GM12891 (cell line): ENCODE results near the gene GPR17.

Source experiments
- DNase-seq: peaks from one replicate; pipeline ENCODE4 v3.0.0; 2011; ENCODE audit warnings: low spot score; ENCODE audit not compliant: insufficient read length
- FAIRE-seq: peaks from 2 replicates; lab custom pipeline; 2011; peaks lifted over from hg19 to GRCh38; lab: Jason Lieb, UNC
- PAX5 ChIP-seq: IDR thresholded peaks from 2 replicates; pipeline ENCODE4 v1.6.1; 2011; ENCODE audit warnings: low read length, moderate library complexity, mild to moderate bottlenecking; ENCODE audit not compliant: insufficient read depth, severe bottlenecking
- POLR2A ChIP-seq: IDR thresholded peaks from 2 replicates; pipeline ENCODE4 v1.6.1; 2011; ENCODE audit warnings: low read depth, low read length, control low read depth
- POLR2AphosphoS5 ChIP-seq: IDR thresholded peaks from 2 replicates; pipeline ENCODE4 v1.6.1; 2011; ENCODE audit warnings: low read depth, low read length, control low read depth
- POU2F2 ChIP-seq: IDR thresholded peaks from 2 replicates; pipeline ENCODE4 v1.6.1; 2011; ENCODE audit warnings: low read depth, mild to moderate bottlenecking, control low read depth, low read length, moderate library complexity
- SPI1 ChIP-seq: IDR thresholded peaks from 2 replicates; pipeline ENCODE4 v1.6.1; 2011; ENCODE audit warnings: low read depth, low read length, control low read depth
- TAF1 ChIP-seq: IDR thresholded peaks from 2 replicates; pipeline ENCODE4 v1.6.1; 2011; ENCODE audit warnings: low read depth, low read length, control low read depth

GPR17 gene

GRCh38 chr2:127652786-127653357 lies 6.9 kb downstream of the GPR17 start:
- no peak for FAIRE-seq
- DNase-seq: no peak
- no peak for TF ChIP-seq PAX5
- TF ChIP-seq TAF1: no peak
- TF ChIP-seq SPI1: no peak
- no peak for TF ChIP-seq POLR2AphosphoS5
- no peak for TF ChIP-seq POU2F2
- TF ChIP-seq POLR2A: no peak

- DNase-seq (no peak), FAIRE-seq (no peak)
- TF ChIP-seq POLR2AphosphoS5: no peak
- TF ChIP-seq SPI1: no peak
- TF ChIP-seq POLR2A: no peak
- no peak for TF ChIP-seq TAF1
- no peak for TF ChIP-seq POU2F2
- no peak for TF ChIP-seq PAX5
These were observed 7.6 kb downstream of the GPR17 start for GRCh38 chr2:127653421-127654083.

- FAIRE-seq (no peak), DNase-seq (no peak)
- no peak for TF ChIP-seq PAX5
- TF ChIP-seq POLR2AphosphoS5: no peak
- TF ChIP-seq TAF1: no peak
- no peak for TF ChIP-seq SPI1
- no peak for TF ChIP-seq POU2F2
- no peak for TF ChIP-seq POLR2A
These were observed 8.3 kb downstream of the GPR17 start for GRCh38 chr2:127654084-127654837.

DNA sequence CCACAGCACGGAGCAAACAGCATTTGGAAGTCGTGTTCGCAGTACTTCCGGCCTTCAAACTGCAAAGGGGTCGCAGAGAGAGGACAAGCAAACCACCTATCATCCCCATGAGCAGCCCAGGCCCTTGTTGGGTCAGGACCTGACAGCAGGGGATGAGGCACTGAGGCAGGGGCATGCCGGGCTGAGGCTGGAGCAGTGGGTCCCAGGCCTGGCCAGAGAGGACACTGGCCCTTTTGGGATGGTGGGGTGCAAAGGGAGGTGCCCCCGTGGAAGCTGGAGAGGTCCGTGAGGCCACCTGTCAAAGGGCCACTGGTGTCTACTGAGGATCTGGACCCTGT lies 8.9 kb downstream of the GPR17 start:
- TF ChIP-seq SPI1 (no peak), POLR2A (no peak), PAX5 (no peak), POU2F2 (no peak), TAF1 (no peak), POLR2AphosphoS5 (no peak)
- DNase-seq (no peak), FAIRE-seq (no peak)

DNA sequence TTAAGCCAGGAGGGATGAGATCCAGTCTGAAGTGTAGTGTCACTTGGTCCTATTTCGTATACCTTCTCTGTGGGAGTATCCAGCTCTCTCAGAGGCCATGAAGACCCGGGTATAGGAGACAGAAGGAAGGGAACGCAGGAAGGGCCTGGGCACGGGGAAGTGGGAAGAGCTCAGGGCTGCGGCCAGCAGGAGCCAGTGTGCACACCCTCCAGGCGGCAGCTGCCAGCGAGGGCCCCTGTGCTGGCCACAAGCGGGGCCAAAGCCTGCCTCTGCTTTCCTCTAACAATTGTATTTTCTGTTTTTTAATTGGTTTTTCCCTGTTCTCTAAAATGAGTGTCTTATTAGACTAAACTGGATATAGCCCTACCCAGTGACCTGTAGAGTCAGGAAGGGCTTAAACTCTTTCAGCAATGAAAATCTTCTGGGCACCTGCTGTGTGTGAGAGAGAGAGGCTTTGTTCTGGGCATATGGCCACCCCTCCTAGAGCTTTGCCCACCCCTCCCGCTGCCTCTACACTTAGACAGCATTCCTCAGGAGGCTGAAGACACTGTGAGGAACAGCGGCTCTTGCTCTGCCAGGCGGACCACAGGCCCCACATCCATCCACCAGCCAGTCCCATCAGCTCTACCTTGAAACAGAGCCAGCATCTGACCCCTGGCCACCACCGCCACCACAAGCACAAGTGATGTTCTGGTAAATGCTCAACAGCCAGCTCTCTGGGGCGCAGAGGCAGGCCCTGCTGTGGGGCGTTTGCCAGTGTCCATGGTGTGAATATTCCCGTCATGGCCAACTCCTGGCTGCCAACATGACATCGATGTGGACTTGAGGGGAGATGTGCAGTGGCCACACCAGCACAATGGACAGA lies 9.5 kb downstream of the GPR17 start:
- FAIRE-seq (no peak), DNase-seq (no peak)
- no peak for TF ChIP-seq POU2F2
- TF ChIP-seq TAF1: no peak
- TF ChIP-seq POLR2A: no peak
- TF ChIP-seq SPI1: no peak
- no peak for TF ChIP-seq POLR2AphosphoS5
- TF ChIP-seq PAX5: no peak

- no peak for FAIRE-seq
- TF ChIP-seq PAX5: no peak
- TF ChIP-seq POU2F2: no peak
- TF ChIP-seq TAF1: no peak
- no peak for TF ChIP-seq POLR2A
- DNase-seq: no peak
These were observed 10.7 kb downstream of the GPR17 start for GRCh38 chr2:127656569-127657231.

DNA sequence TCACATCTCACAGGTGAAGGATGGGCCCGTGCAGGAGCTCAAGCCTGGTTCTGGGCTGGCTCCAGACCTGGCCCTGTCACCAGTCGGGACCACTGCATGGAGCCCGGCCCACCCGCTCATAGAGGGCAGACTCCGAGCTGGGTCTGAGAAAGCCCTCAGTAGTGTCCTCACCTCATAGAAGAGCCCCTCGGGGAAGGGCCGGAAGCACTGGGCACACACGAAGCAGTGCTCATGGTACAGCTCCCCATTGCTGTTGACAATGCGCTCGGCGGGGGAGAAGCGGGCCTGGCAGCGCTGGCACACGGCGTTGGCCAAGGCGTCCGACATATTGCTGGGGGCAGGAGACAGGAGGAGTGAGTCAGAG lies 11.3 kb downstream of the GPR17 start:
- no peak for DNase-seq
- TF ChIP-seq TAF1 (no peak), POLR2AphosphoS5 (no peak), POU2F2 (no peak), SPI1 (no peak), POLR2A (no peak), PAX5 (no peak)
- no peak for FAIRE-seq

DNA sequence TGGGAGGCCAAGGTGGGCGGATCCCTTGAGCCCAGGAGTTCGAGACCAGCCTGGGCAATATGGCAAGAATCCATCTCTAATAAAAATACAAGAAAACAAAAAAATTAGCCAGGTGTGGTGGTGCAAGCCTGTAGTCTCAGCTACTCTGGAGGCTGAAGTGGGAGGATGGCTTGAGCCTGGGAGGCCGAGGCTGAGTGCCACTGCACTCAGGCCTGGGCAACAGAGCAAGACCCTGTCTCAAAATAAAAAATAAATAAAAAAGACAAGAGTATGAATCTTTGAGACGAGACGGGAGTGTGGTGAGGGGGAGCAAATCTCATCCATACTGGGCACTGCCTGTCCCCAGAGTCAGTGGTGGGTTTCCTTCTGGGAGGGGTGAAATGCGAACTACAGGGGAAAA lies 12.2 kb downstream of the GPR17 start:
- FAIRE-seq (no peak), DNase-seq (no peak)
- TF ChIP-seq POLR2AphosphoS5 (no peak), SPI1 (no peak), POU2F2 (no peak)

GRCh38 chr2:127658641-127659407 lies 12.9 kb downstream of the GPR17 start:
- TF ChIP-seq POLR2A (no peak), POLR2AphosphoS5 (no peak), PAX5 (no peak), TAF1 (no peak), POU2F2 (no peak), SPI1 (no peak)
- no peak for FAIRE-seq
- no peak for DNase-seq
